NCI-H2171 treated with DMSO at 0.1 percent for 48 hours (cell line): ENCODE measurements around the gene ZBTB34.
A peak's percentile ranks its signal among the peaks of the same experiment; 100 is the strongest.

Experiments
- DNase-seq: peaks from one replicate; lab custom pipeline; 2025; lab: John Stamatoyannopoulos, UW

ZBTB34 gene

GRCh38 chr9:126926364-126926763, 65.9 kb downstream of the ZBTB34 start:
- DNase-seq = no peak

- peak; percentile 87 for DNase-seq
Measured at GRCh38 chr9:126927419-126927818, 67.0 kb downstream of the ZBTB34 start.

- DNase-seq = no peak
Measured at GRCh38 chr9:126932871-126933321, 72.5 kb downstream of the ZBTB34 start.

DNA sequence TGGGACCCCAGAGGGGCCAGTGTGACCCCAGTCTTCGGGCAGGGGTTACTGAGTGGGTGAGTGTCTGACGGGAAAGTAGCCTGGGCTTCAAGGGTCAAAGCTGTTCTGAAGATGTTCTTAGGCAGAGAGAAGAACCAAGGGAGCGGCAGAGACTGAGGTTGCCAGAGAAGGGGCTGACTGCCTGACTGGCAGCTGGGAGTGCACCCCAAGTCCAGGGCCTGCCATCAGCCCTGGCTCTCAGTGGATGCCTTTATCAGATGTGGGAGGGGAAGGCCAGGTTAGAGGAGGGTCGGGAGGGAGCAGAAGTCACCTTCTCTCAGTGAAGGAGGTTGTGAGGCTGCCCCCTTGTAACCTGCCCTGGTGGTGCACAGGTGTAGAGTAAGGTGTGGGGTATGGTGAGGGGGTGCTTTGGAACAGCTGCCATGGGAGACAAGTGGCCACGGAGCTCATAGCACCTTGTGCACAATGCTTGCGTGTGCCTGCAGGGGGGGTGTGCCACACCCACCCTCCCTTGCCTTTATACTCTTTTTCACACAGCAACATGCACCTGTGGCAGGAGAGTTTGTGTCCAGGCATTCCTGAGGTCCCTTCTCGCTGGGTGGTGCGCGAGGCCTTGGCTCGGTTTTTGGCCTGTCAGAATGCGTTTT, 73.0 kb downstream of the ZBTB34 start:
- DNase-seq = no peak

DNA sequence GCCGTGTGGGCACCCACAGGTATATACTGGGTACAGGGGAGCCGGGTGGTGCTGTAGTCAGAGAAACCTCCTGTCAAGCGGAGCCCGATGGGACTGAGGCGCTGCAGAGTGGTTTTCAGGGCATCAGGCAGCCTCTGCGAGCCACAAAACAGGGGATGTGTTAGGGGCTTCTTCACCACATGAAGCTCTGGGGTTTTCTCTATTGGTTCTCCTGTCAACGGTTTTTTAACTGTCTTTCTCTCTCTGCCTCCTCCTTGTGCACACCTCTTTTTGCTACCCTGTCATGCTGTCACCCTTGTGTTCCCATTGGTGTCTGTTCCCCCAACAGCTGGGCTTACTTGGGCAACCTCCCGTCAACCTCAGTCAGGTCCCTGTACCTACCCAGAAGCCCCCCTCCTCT, 74.0 kb downstream of the ZBTB34 start:
- DNase-seq = no peak
